GM18951 (cell line): Measurements from ENCODE around the gene UFSP1.

Experiments used
- POLR2A ChIP-seq: IDR thresholded peaks from 4 replicates; pipeline ENCODE4 v1.6.1; 2011; ENCODE audit warnings: mild to moderate bottlenecking; ENCODE audit not compliant: insufficient read length, insufficient read depth; ENCODE audit errors: extremely low read depth
- in situ Hi-C: fragments of 300-500 bp; cut with MboI; formaldehyde crosslinking; loops from one replicate; pipeline ENCODE4 v1.12.0; 2022; ENCODE audit warnings: low sequenced_read_pairs, mixed read lengths, inconsistent platforms; ENCODE audit not compliant: unreplicated experiment

The UFSP1 gene

DNA sequence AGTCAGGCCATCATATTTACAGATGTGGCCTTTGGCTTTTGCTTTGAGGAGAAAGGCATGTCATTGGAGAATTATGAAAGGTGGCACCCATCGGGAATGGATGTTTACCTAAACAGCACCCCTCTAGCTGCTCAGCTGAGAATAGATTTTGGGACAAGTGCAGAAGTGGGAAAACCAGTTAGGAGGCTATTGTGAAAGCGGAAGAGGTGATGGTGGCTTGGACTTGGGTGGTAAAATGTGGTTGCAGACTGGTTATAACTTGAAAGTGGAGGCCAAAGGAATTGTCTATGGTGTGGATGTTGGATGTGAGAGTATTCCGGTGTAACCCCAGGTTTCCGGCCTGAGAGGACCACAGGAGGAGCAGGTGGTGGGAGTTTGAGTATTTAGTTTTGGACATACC is 42.2 kb downstream of the UFSP1 start:
- no peak for TF ChIP-seq POLR2A
- in situ Hi-C loops = no loop called here

DNA sequence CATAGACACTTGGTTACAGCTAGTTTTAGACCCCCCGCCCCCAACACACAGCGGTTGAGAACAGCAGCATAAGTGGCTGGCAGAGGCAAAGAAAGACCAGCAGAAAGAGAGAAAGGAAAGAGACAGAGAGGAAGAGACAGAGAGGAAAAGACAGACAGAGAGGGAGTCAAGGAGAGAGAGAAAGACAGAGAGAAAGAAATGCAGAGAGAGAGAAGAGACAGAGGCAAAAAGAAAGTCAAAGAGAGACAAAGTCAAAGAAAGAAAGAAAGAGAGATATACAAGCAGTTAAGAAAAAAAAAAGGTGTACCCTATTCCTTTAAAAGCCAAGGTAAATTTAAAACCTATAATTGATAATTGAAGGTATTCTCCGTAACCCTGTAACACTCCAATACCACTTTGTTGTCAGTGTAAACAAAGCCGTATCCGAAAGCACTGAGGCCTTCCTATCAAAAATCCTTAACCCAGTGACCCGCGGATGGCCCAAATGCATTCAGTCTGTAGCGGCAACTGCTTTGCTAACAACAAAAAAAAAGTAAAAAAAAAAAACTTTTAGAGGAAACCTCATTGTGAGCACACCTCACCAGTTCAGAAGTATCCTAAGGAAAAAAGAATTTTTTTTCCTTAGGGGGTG is 48.9 kb downstream of the UFSP1 start:
- TF ChIP-seq POLR2A = no peak
- in situ Hi-C loops = no loop called here

DNA sequence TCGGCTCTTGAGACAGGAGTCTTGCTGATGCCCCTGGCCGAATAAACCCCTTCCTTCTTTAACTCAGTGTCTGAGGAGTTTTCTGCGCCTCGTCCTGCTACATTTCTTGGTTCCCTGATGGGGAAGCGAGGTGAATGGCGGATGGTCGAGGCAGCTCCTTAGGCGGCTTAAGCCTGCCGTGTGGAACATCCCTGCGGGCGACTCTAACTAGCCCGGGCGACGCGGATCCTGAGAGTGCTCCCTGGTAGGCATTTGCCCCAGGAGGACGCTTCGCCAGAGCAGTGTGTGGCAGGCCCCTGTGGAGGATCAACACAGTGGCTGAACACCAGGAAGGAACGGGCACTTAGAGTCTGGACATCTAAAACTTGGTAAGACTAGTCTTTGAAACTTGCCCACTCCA is 50.2 kb downstream of the UFSP1 start:
- in situ Hi-C loops = no loop called here
- no peak for TF ChIP-seq POLR2A
